Right renal pelvis (tissue), 4 donors: ENCODE results near the gene IDI1. TPM values are rescaled to one million over a fixed set of nuclear protein-coding genes. Genes with fewer than 3 reads are reported as not detected.
"Not testable (repeated sequence)": the region's sequence is repeated elsewhere in the genome, so short reads cannot be mapped to it uniquely, and the experiment has no call there.

Experiments used
- DNase-seq, 4 donors: peaks; one replicate each; pipeline ENCODE4 v3.0.0-alpha.2; 2013; ENCODE audit warnings: low read depth in 4 of 4, low spot score in 3 of 4, missing footprints in 1 of 4
- polyA plus RNA-seq, 4 donors: library from polyadenylated mRNA; unstranded; fragments of 120-200 nt; gene quantifications; one replicate each; pipeline ENCODE4 v1.2.1, GENCODE V29; 2013; ENCODE audit not compliant: insufficient read length in 4 of 4

Gene IDI1
- polyA plus RNA-seq, 4 donors, result 66.7 to 87.5 (median 78.3) TPM

- DNase-seq, result no peak
These were observed 11.8 kb downstream of the IDI1 start for GRCh38 chr10:1037098-1037497.

GRCh38 chr10:1036341-1036791, 12.6 kb downstream of the IDI1 start:
- no peak for DNase-seq

GRCh38 chr10:1035201-1035600, 13.7 kb downstream of the IDI1 start:
- no peak for DNase-seq

- DNase-seq, result no peak
These were observed 14.2 kb downstream of the IDI1 start for GRCh38 chr10:1034758-1035157.

GRCh38 chr10:1033601-1034000, 15.3 kb downstream of the IDI1 start:
- DNase-seq, result no peak

- no peak for DNase-seq
These were observed 19.1 kb downstream of the IDI1 start for GRCh38 chr10:1029838-1030237.

GRCh38 chr10:1026578-1026977, 22.3 kb downstream of the IDI1 start:
- no peak for DNase-seq

GRCh38 chr10:1025683-1026082, 23.2 kb downstream of the IDI1 start, which contains the start of gene IDI2:
Gene IDI2 (minus strand): TSS chr10:1025859. CDS start chr10:1024723, 1,136 bp downstream.
- no peak for DNase-seq

GRCh38 chr10:1024103-1024502, 24.8 kb downstream of the IDI1 start:
- DNase-seq, result no peak

GRCh38 chr10:1022413-1022812, 26.5 kb downstream of the IDI1 start:
- DNase-seq, result no peak

- no peak for DNase-seq
These were observed 28.0 kb downstream of the IDI1 start for GRCh38 chr10:1020958-1021357.

GRCh38 chr10:1020460-1020859, 28.5 kb downstream of the IDI1 start:
- no peak for DNase-seq

- DNase-seq, result no peak
These were observed 29.6 kb downstream of the IDI1 start for GRCh38 chr10:1019362-1019761.

GRCh38 chr10:1015688-1016087, 33.2 kb downstream of the IDI1 start:
- no peak for DNase-seq

- DNase-seq, result no peak
These were observed 37.2 kb downstream of the IDI1 start for GRCh38 chr10:1011696-1012095.

- DNase-seq, result no peak
These were observed 38.2 kb downstream of the IDI1 start for GRCh38 chr10:1010703-1011102.

GRCh38 chr10:1009947-1010346, 39.0 kb downstream of the IDI1 start:
- not testable (repeated sequence) for DNase-seq

- DNase-seq, result no peak
These were observed 39.8 kb downstream of the IDI1 start for GRCh38 chr10:1009071-1009494.

- no peak for DNase-seq
These were observed 41.3 kb downstream of the IDI1 start for GRCh38 chr10:1007583-1007982.

- no peak for DNase-seq
These were observed 42.3 kb downstream of the IDI1 start for GRCh38 chr10:1006573-1006972.

- no peak for DNase-seq
These were observed 44.8 kb downstream of the IDI1 start for GRCh38 chr10:1003884-1004670.

GRCh38 chr10:1002425-1003006, 46.4 kb downstream of the IDI1 start:
- DNase-seq, result no peak
